ENCODE data around the gene IL7R.

Gene IL7R

DNA sequence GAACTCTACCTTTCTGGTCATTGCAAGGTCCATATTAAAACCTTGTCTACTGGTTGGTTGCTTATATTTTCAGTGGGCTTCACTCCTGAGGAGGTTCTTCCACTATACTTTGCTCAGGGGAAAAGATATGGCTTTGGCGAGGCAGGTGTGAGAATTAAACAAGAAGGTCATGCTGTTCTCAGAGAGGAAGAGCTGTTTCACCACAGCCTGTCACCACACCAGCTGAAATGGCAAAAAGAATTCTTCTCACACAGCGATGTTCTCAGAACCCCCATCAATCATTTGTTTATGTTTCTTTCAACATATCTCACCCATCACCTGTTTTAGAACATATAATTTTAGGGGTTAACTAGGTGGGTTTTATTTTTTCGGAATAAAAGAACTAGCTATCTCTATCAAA is 43.1 kb downstream of the IL7R start:
- no peak overlapping the region for H3K14ac ChIP-seq (ENCODE audit: low read length)
- H3K18ac ChIP-seq (ENCODE audit: low read length) = no peak overlapping the region
- no peak overlapping the region for H3K9ac ChIP-seq (ENCODE audit: low read length)
- no peaks in the 10 kb centered on the region for H3K79me2 ChIP-seq (ENCODE audit: control insufficient read depth, insufficient read depth, low read length, poor library complexity)
- no peak overlapping the region for H3K4me2 ChIP-seq (ENCODE audit: low read length)
- H3K4ac ChIP-seq (ENCODE audit: low read depth, low read length) = no peak overlapping the region
- no peak overlapping the region for H4K12ac ChIP-seq (ENCODE audit: low read depth, low read length)
- no peak overlapping the region for H2BK120ac ChIP-seq (ENCODE audit: insufficient read depth, low read length, poor library complexity)
- H2AK5ac ChIP-seq (ENCODE audit: low read length) = no peak overlapping the region
- H4K8ac ChIP-seq (ENCODE audit: low read depth, low read length) = no peak overlapping the region
- H4K91ac ChIP-seq (ENCODE audit: low read depth, low read length) = no peak overlapping the region
- WGBS (ENCODE audit: extremely low coverage, insufficient coverage, insufficient read length) = no CpG with 5 or more reads among the region's 3 CpGs
- no peaks in the 10 kb centered on the region for H3K79me1 ChIP-seq (ENCODE audit: low read length)
- H3K27ac ChIP-seq (ENCODE audit: low read depth, low read length) = no peak overlapping the region
- H3K27me3 ChIP-seq (ENCODE audit: insufficient read depth, low read length) = no peaks in the 10 kb centered on the region
- H3K4me1 ChIP-seq (ENCODE audit: control insufficient read depth in 1 of 2, insufficient read depth in 2 of 2, low read length in 2 of 2) = no peaks in the 10 kb centered on the region
- H3K4me3 ChIP-seq (ENCODE audit: low read depth, low read length) = no peak overlapping the region
- H3K23ac ChIP-seq (ENCODE audit: low read length) = no peak overlapping the region
- no peaks in the 10 kb centered on the region for H3K9me3 ChIP-seq (ENCODE audit: insufficient read depth, low read depth, low read length)
- no peaks in the 10 kb centered on the region for H3K36me3 ChIP-seq (ENCODE audit: control insufficient read depth in 1 of 2, insufficient read depth in 2 of 2, low read length in 2 of 2)
- no peak overlapping the region for H2BK5ac ChIP-seq (ENCODE audit: low read depth, low read length, poor library complexity)
- H2AFZ ChIP-seq (ENCODE audit: insufficient read depth, low read length, poor library complexity) = no peak overlapping the region
- no peak for DNase-seq
- no peak overlapping the region for H2BK12ac ChIP-seq (ENCODE audit: low read length)

DNA sequence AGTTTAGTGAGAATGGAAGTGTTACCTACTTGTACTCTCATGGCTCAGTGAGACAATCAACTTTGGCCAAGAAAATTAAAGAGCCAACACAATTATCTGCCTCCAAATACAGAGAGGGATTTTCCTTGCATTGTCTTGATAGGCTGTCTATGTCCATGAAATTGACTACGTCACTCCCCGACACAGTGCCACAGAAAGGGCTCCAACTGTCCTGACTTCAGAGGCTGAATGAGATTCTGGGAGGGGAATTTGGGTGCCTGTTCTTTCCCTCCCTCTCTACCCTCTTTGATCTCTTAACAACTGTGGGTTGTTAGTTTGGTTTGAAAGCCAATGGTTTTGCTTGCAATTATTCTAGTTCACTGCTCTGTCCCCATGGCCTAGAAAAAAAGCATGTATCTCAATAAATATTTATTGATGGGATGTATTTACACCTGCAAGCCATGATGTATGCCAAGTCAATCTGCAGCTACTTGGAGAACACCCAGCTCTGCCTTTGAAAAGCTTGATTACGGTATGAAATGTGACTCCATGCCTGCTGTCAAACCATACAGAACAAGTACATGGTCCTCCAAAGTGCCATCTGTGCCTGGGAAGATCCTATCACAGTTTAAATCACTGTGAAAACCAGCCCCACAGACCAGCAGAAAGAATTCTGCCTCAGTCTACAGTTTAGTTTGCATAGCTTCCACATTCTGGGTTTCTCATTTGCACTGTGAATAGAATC is 44.4 kb downstream of the IL7R start:
- Histone ChIP-seq H3K4me2 (ENCODE audit: low read length) (no peak overlapping the region), H3K79me2 (ENCODE audit: control insufficient read depth, insufficient read depth, low read length, poor library complexity) (no peaks in the 10 kb centered on the region), H3K9ac (ENCODE audit: low read length) (no peak overlapping the region), H3K4me1 (ENCODE audit: control insufficient read depth in 1 of 2, insufficient read depth in 2 of 2, low read length in 2 of 2) (no peaks in the 10 kb centered on the region), H4K8ac (ENCODE audit: low read depth, low read length) (no peak overlapping the region), H3K4me3 (ENCODE audit: low read depth, low read length) (no peak overlapping the region), H2BK5ac (ENCODE audit: low read depth, low read length, poor library complexity) (no peak overlapping the region), H3K23ac (ENCODE audit: low read length) (no peak overlapping the region), H2AK5ac (ENCODE audit: low read length) (no peak overlapping the region), H3K27me3 (ENCODE audit: insufficient read depth, low read length) (no peaks in the 10 kb centered on the region), H4K12ac (ENCODE audit: low read depth, low read length) (no peak overlapping the region), H3K36me3 (ENCODE audit: control insufficient read depth in 1 of 2, insufficient read depth in 2 of 2, low read length in 2 of 2) (no peaks in the 10 kb centered on the region), H2AFZ (ENCODE audit: insufficient read depth, low read length, poor library complexity) (no peak overlapping the region), H3K18ac (ENCODE audit: low read length) (no peak overlapping the region), H2BK120ac (ENCODE audit: insufficient read depth, low read length, poor library complexity) (no peak overlapping the region), H3K27ac (ENCODE audit: low read depth, low read length) (no peak overlapping the region), H3K4ac (ENCODE audit: low read depth, low read length) (no peak overlapping the region), H3K9me3 (ENCODE audit: insufficient read depth, low read depth, low read length) (no peaks in the 10 kb centered on the region), H3K79me1 (ENCODE audit: low read length) (no peaks in the 10 kb centered on the region), H4K91ac (ENCODE audit: low read depth, low read length) (no peak overlapping the region), H3K14ac (ENCODE audit: low read length) (no peak overlapping the region), H2BK12ac (ENCODE audit: low read length) (no peak overlapping the region)
- no peak for DNase-seq
- no CpG with 5 or more reads among the region's 3 CpGs for WGBS (ENCODE audit: extremely low coverage, insufficient coverage, insufficient read length)

DNA sequence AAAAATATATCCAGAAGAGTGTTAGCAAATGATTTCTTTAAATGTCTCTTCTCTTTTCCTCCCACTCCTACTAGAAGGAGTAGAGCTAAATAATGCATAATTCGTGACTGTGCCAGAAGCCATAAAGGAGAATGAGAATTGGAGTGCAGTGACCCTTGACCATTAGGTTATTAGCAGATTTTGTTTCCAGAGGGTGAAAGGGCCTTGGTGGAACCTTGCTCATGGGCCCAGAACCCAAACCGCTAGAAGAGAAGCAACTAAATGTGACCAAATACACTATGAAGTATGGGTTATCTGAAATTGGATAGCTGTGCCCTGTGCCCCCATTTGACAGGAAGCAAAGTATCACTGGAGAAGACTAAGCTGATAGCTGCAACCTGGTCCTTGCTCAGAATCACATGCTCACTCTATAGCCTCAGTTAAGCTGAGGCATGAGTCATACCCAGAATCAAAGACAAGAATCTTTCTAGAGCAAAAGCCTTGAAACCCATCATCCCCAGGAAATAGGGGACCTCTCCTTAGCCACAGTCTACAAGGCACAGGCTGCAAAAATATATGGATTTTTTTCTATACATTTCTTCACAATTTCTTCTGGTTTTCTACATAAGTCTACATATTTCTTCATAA is 45.5 kb downstream of the IL7R start:
- Histone ChIP-seq H3K79me2 (ENCODE audit: control insufficient read depth, insufficient read depth, low read length, poor library complexity) (no peaks in the 10 kb centered on the region), H2BK12ac (ENCODE audit: low read length) (no peak overlapping the region), H3K4me1 (ENCODE audit: control insufficient read depth in 1 of 2, insufficient read depth in 2 of 2, low read length in 2 of 2) (no peaks in the 10 kb centered on the region), H3K27ac (ENCODE audit: low read depth, low read length) (no peak overlapping the region), H2AK5ac (ENCODE audit: low read length) (no peak overlapping the region), H3K36me3 (ENCODE audit: control insufficient read depth in 1 of 2, insufficient read depth in 2 of 2, low read length in 2 of 2) (no peaks in the 10 kb centered on the region), H3K4me3 (ENCODE audit: low read depth, low read length) (no peak overlapping the region), H3K79me1 (ENCODE audit: low read length) (no peaks in the 10 kb centered on the region), H2BK120ac (ENCODE audit: insufficient read depth, low read length, poor library complexity) (no peak overlapping the region), H4K91ac (ENCODE audit: low read depth, low read length) (no peak overlapping the region), H3K18ac (ENCODE audit: low read length) (no peak overlapping the region), H3K4ac (ENCODE audit: low read depth, low read length) (no peak overlapping the region), H3K23ac (ENCODE audit: low read length) (no peak overlapping the region), H4K12ac (ENCODE audit: low read depth, low read length) (no peak overlapping the region), H3K9me3 (ENCODE audit: insufficient read depth, low read depth, low read length) (no peaks in the 10 kb centered on the region), H3K14ac (ENCODE audit: low read length) (no peak overlapping the region), H2AFZ (ENCODE audit: insufficient read depth, low read length, poor library complexity) (no peak overlapping the region), H2BK5ac (ENCODE audit: low read depth, low read length, poor library complexity) (no peak overlapping the region), H4K8ac (ENCODE audit: low read depth, low read length) (no peak overlapping the region), H3K27me3 (ENCODE audit: insufficient read depth, low read length) (no peaks in the 10 kb centered on the region), H3K4me2 (ENCODE audit: low read length) (no peak overlapping the region), H3K9ac (ENCODE audit: low read length) (no peak overlapping the region)
- no CpG with 5 or more reads among the region's 2 CpGs for WGBS (ENCODE audit: extremely low coverage, insufficient coverage, insufficient read length)
- DNase-seq = no peak

DNA sequence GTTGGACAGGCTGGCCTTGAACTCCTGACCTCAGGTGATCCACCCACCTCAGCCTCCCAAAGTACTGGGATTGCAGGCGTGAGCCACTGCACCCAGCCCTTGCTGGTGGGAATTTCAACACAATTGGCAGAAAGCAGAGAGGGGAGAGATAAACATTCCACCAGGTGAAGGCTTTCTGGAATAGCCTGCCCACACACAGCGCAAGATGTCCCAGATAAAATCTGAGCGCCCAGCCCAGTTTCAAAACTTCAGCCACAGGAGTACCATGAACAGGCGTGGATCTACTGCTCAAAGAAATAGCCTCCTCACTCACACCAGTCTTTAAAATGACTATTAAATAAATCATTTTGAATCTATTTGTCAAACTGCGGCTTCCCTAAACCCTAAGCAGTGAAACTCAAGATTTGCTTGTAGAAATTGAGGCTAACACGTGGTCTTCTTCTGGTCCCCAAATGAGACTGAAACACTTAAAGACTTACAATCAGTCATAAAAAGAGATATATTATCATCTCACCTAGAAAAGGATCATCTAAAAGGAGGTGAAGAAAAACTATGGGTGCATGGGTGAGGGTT is 47.0 kb downstream of the IL7R start:
- DNase-seq = no peak
- Histone ChIP-seq H3K36me3 (ENCODE audit: control insufficient read depth in 1 of 2, insufficient read depth in 2 of 2, low read length in 2 of 2) (no peaks in the 10 kb centered on the region), H3K79me2 (ENCODE audit: control insufficient read depth, insufficient read depth, low read length, poor library complexity) (no peaks in the 10 kb centered on the region), H4K91ac (ENCODE audit: low read depth, low read length) (no peak overlapping the region), H2AK5ac (ENCODE audit: low read length) (no peak overlapping the region), H3K27me3 (ENCODE audit: insufficient read depth, low read length) (no peaks in the 10 kb centered on the region), H3K79me1 (ENCODE audit: low read length) (no peaks in the 10 kb centered on the region), H2AFZ (ENCODE audit: insufficient read depth, low read length, poor library complexity) (no peak overlapping the region), H3K4me3 (ENCODE audit: low read depth, low read length) (no peak overlapping the region), H3K14ac (ENCODE audit: low read length) (no peak overlapping the region), H3K4ac (ENCODE audit: low read depth, low read length) (no peak overlapping the region), H3K23ac (ENCODE audit: low read length) (no peak overlapping the region), H3K4me1 (ENCODE audit: control insufficient read depth in 1 of 2, insufficient read depth in 2 of 2, low read length in 2 of 2) (peaks cover 0 to 2% of the 10 kb centered on the region in 2 experiments), H2BK120ac (ENCODE audit: insufficient read depth, low read length, poor library complexity) (no peak overlapping the region), H3K9ac (ENCODE audit: low read length) (no peak overlapping the region), H3K9me3 (ENCODE audit: insufficient read depth, low read depth, low read length) (no peaks in the 10 kb centered on the region), H2BK12ac (ENCODE audit: low read length) (no peak overlapping the region), H4K12ac (ENCODE audit: low read depth, low read length) (no peak overlapping the region), H2BK5ac (ENCODE audit: low read depth, low read length, poor library complexity) (no peak overlapping the region), H4K8ac (ENCODE audit: low read depth, low read length) (no peak overlapping the region), H3K4me2 (ENCODE audit: low read length) (no peak overlapping the region), H3K18ac (ENCODE audit: low read length) (no peak overlapping the region), H3K27ac (ENCODE audit: low read depth, low read length) (no peak overlapping the region)
- WGBS (ENCODE audit: extremely low coverage, insufficient coverage, insufficient read length) = no CpG with 5 or more reads among the region's 6 CpGs
